Breast epithelium (tissue), 4 donors: ENCODE results near the gene PPP1R3D. TPM values are rescaled to one million over a fixed set of nuclear protein-coding genes. Genes with fewer than 3 reads are reported as not detected.

Experiments used
- DNase-seq, 2 donors: peaks; one replicate each; pipeline ENCODE4 v3.0.0-alpha.2; 2019; ENCODE audit warnings: low spot score in 2 of 2
- H3K27ac ChIP-seq, 2 donors: fragments of 200-600 bp; sonication (generic) in 1 of 2; one replicate each; pipeline ENCODE4 v1.5.1; 2016 to 2019; ENCODE audit warnings: mild to moderate bottlenecking in 1 of 2
- H3K27me3 ChIP-seq, 2 donors: fragments of 200-600 bp; sonication (generic) in 1 of 2; one replicate each; pipeline versions ENCODE4 v1.5.1 to v1.6.0; 2017 to 2019; ENCODE audit warnings: control low read depth in 1 of 2, mild to moderate bottlenecking in 1 of 2
- H3K36me3 ChIP-seq: fragments of 200-600 bp; one replicate; pipeline ENCODE4 v1.5.1; 2019
- H3K4me1 ChIP-seq, 2 donors: fragments of 200-600 bp; sonication (generic); one replicate each; pipeline ENCODE4 v1.5.1; 2016 to 2019; ENCODE audit warnings: control low read depth in 1 of 2
- H3K4me3 ChIP-seq, 3 donors: fragments of 200-600 bp; sonication (generic); 1 replicate in 2 of 3; 2 replicates in 1 of 3; pipeline ENCODE4 v1.5.1; 2016 to 2019; ENCODE audit warnings: mild to moderate bottlenecking in 3 of 3, moderate library complexity in 2 of 3
- H3K9me3 ChIP-seq, 2 donors: fragments of 200-600 bp; sonication (generic) in 1 of 2; one replicate each; pipeline ENCODE4 v1.5.1; 2016 to 2019; ENCODE audit warnings: control low read depth in 1 of 2
- CTCF ChIP-seq, 3 donors: fragments of 450-650 bp; IDR thresholded peaks; one replicate each; pipeline ENCODE4 v1.5.1; 2016 to 2017; ENCODE audit warnings: antibody characterized with exemption in 3 of 3, mild to moderate bottlenecking in 3 of 3, moderate library complexity in 3 of 3
- POLR2A ChIP-seq: fragments of 450-650 bp; IDR thresholded peaks from one replicate; pipeline ENCODE4 v1.6.1; 2016; ENCODE audit warnings: antibody characterized with exemption, mild to moderate bottlenecking, moderate library complexity
- POLR2AphosphoS5 ChIP-seq, 3 donors: sonication (generic); formaldehyde crosslinking; IDR thresholded peaks; one replicate each; pipeline ENCODE4 v1.6.1; 2017; ENCODE audit warnings: antibody characterized with exemption in 3 of 3
- intact Hi-C: fragments of 100-400 bp; cut with DNase I; formaldehyde crosslinking; loops from one replicate; pipeline ENCODE4 v1.15.1; 2023; ENCODE audit warnings: low total_unique reads
- total RNA-seq, 3 donors: library from RNA; depleted of rRNA; stranded (reverse); fragments of >200 nt; gene quantifications; one replicate each; pipeline ENCODE4 v1.1.0, GENCODE V29; 2016

The PPP1R3D gene
- total RNA-seq, 3 donors from 2014 or later = 8.2 to 11.1 (median 9.5) TPM

- DNase-seq = no peak
- Histone ChIP-seq H3K9me3 (no peaks in the 10 kb centered on the region), H3K27ac (peak overlapping the region; percentile 68 to 74), H3K27me3 (no peaks in the 10 kb centered on the region), H3K36me3 (no peaks in the 10 kb centered on the region), H3K4me3 (no peak overlapping the region), H3K4me1 (no peaks in the 10 kb centered on the region)
- intact Hi-C loops = no loop called here
- TF ChIP-seq POLR2A = no peak
- TF ChIP-seq CTCF (IDR thresholded peaks at IDR 0.05) = no peak
- TF ChIP-seq POLR2AphosphoS5 (IDR thresholded peaks at IDR 0.05) = no peak
Measured at GRCh38 chr20:59925359-59925758, 14.7 kb downstream of the PPP1R3D start.

- no peaks in the 10 kb centered on the region for H3K4me1 ChIP-seq
- intact Hi-C loops = no loop called here
- no peaks in the 10 kb centered on the region for H3K9me3 ChIP-seq
- no peaks in the 10 kb centered on the region for H3K36me3 ChIP-seq
- H3K27ac ChIP-seq = no peak overlapping the region
- TF ChIP-seq POLR2AphosphoS5 (IDR thresholded peaks at IDR 0.05) (no peak), CTCF (IDR thresholded peaks at IDR 0.05) (no peak), POLR2A (no peak)
- no peaks in the 10 kb centered on the region for H3K27me3 ChIP-seq
- H3K4me3 ChIP-seq = no peak overlapping the region
- no peak for DNase-seq
Measured at GRCh38 chr20:59923514-59923913, 16.6 kb downstream of the PPP1R3D start.

DNA sequence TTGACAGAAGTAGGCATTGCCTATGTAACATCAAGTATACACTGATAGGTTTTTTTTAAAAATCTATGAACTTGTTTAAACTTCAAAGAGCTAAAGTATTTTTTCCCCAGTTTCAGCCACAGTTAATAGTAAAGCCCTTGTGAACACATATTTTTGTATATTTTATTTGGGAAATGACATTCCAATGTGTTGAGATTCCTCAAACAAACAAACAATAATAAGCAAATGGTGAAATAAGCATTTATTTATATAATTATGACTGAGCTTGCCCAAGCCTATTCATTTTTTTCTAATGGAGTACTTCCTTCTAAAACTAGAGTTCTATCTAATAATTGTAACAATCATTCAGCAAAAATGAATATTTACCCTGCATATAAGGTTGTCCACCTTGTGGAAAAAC is 19.2 kb downstream of the PPP1R3D start:
- Histone ChIP-seq H3K36me3 (no peaks in the 10 kb centered on the region), H3K27ac (no peak overlapping the region), H3K9me3 (no peaks in the 10 kb centered on the region), H3K4me3 (no peak overlapping the region), H3K4me1 (no peaks in the 10 kb centered on the region), H3K27me3 (no peaks in the 10 kb centered on the region)
- no peak for DNase-seq
- intact Hi-C loops = no loop called here
- TF ChIP-seq POLR2AphosphoS5 (IDR thresholded peaks at IDR 0.05) (no peak), POLR2A (no peak), CTCF (IDR thresholded peaks at IDR 0.05) (no peak)

- no peaks in the 10 kb centered on the region for H3K9me3 ChIP-seq
- no peak overlapping the region for H3K4me3 ChIP-seq
- H3K4me1 ChIP-seq = no peaks in the 10 kb centered on the region
- no peaks in the 10 kb centered on the region for H3K27me3 ChIP-seq
- intact Hi-C loops = no loop called here
- no peak overlapping the region for H3K27ac ChIP-seq
- H3K36me3 ChIP-seq = no peaks in the 10 kb centered on the region
- no peak for TF ChIP-seq POLR2A
- no peak for TF ChIP-seq POLR2AphosphoS5 (IDR thresholded peaks at IDR 0.05)
- TF ChIP-seq CTCF (IDR thresholded peaks at IDR 0.05) = no peak
- no peak for DNase-seq
Measured at GRCh38 chr20:59912609-59913008, 27.5 kb downstream of the PPP1R3D start.

DNA sequence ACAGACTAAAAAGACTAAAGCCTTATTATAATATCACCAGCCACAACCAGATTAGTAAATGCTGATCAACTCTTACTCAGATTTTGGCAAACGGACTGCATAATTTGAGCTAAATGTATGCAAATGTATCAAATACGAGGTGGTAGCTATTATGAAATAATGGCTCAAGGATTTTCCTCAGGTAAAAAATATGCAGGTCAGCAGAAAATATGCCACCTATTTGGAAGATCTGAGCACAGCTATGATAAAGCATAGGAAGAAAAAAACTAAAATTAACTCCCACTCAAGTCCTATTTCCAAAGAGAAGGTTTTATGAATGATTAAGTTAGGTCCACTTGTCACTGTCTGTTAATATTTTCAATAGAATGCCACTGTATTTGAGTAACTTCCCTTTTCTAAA is 29.1 kb downstream of the PPP1R3D start:
- H3K4me3 ChIP-seq = no peak overlapping the region
- H3K27ac ChIP-seq = no peak overlapping the region
- no peaks in the 10 kb centered on the region for H3K36me3 ChIP-seq
- H3K9me3 ChIP-seq = no peaks in the 10 kb centered on the region
- H3K4me1 ChIP-seq = no peaks in the 10 kb centered on the region
- TF ChIP-seq CTCF (IDR thresholded peaks at IDR 0.05) (no peak), POLR2A (no peak), POLR2AphosphoS5 (IDR thresholded peaks at IDR 0.05) (no peak)
- no peak for DNase-seq
- intact Hi-C loops = no loop called here
- H3K27me3 ChIP-seq = no peaks in the 10 kb centered on the region
